Lung (tissue), 12 donors: ENCODE measurements around the gene AEBP1. TPM values are rescaled to one million over a fixed set of nuclear protein-coding genes. Genes with fewer than 3 reads are reported as not detected.

Experiments used
- ATAC-seq: fragments of 200-7000 bp; cut with Tn5 transposase; one replicate; pipeline ENCODE4 v1.9.1; 2020; ENCODE audit warnings: moderate number of reproducible peaks; ENCODE audit not compliant: insufficient read depth, low FRiP score
- DNase-seq, 3 donors: peaks; one replicate each; pipeline ENCODE4 v3.0.0-alpha.2; 2013 to 2017
- H3K27ac ChIP-seq, 2 donors: one replicate each; pipeline ENCODE4 v1.5.1; 2013; ENCODE audit warnings: mild to moderate bottlenecking in 2 of 2, moderate library complexity in 2 of 2, control low read depth in 1 of 2, inconsistent platforms in 1 of 2, low read depth in 1 of 2, low read length in 1 of 2
- H3K27me3 ChIP-seq, 3 donors: one replicate each; pipeline ENCODE4 v1.5.1; 2013; ENCODE audit warnings: low read length in 2 of 3; ENCODE audit not compliant: control insufficient read depth in 3 of 3, insufficient read depth in 3 of 3
- H3K36me3 ChIP-seq, 4 donors: one replicate each; pipeline ENCODE4 v1.5.1; 2013; ENCODE audit warnings: low read length in 4 of 4, mild to moderate bottlenecking in 1 of 4, moderate library complexity in 1 of 4; ENCODE audit not compliant: control insufficient read depth in 4 of 4, insufficient read depth in 4 of 4
- H3K4me1 ChIP-seq, 5 donors: one replicate each; pipeline ENCODE4 v1.5.1; 2013; ENCODE audit warnings: low read length in 5 of 5, mild to moderate bottlenecking in 2 of 5, moderate library complexity in 1 of 5; ENCODE audit not compliant: control insufficient read depth in 5 of 5, insufficient read depth in 5 of 5
- H3K4me3 ChIP-seq: one replicate; pipeline ENCODE4 v1.5.1; 2013; ENCODE audit warnings: mild to moderate bottlenecking, control low read depth, moderate library complexity
- H3K9ac ChIP-seq, 2 donors: one replicate each; pipeline ENCODE4 v1.5.1; 2013; ENCODE audit warnings: low read length in 2 of 2, control low read depth in 1 of 2; ENCODE audit not compliant: insufficient read depth in 1 of 2
- H3K9me3 ChIP-seq, 4 donors: one replicate each; pipeline ENCODE4 v1.5.1; 2013; ENCODE audit warnings: low read length in 3 of 4, mild to moderate bottlenecking in 1 of 4, moderate library complexity in 1 of 4; ENCODE audit not compliant: control insufficient read depth in 4 of 4, insufficient read depth in 3 of 4
- CTCF ChIP-seq: IDR thresholded peaks from 2 replicates; pipeline ENCODE4 v1.5.1; 2012; ENCODE audit warnings: mild to moderate bottlenecking; ENCODE audit errors: control extremely low read depth, extremely low read depth
- WGBS, 2 donors: extraction: QIAGEN DNeasy Blood & Tissue Kit; methylation state at CpG; one replicate each; pipeline ENCODE4 v1.1.7; 2013; 5-methylcytosine and 5-hydroxymethylcytosine counted together
- polyA plus RNA-seq, 2 donors: library from polyadenylated mRNA; stranded (reverse); fragments of 200-250 nt; gene quantifications; one replicate each; pipeline ENCODE4 v1.2.1, GENCODE V29; 2013
- total RNA-seq, 2 donors: library from RNA; depleted of rRNA in 1 of 2; stranded (reverse); fragments of >200 nt in 1 of 2; gene quantifications; one replicate each; pipeline ENCODE4 v1.2.1, GENCODE V29; 2014 to 2021
- donor health status: control.
- donor health status: control.
- donor health status: Bipolar disorder and iron deficiency.
- donor health status: healthy.
- donor health status: DM: yes; HTN: yes; CAD: no.

The AEBP1 gene
- total and polyA plus RNA-seq, 4 donors: 43.4 to 124 (median 68.7) TPM

DNA sequence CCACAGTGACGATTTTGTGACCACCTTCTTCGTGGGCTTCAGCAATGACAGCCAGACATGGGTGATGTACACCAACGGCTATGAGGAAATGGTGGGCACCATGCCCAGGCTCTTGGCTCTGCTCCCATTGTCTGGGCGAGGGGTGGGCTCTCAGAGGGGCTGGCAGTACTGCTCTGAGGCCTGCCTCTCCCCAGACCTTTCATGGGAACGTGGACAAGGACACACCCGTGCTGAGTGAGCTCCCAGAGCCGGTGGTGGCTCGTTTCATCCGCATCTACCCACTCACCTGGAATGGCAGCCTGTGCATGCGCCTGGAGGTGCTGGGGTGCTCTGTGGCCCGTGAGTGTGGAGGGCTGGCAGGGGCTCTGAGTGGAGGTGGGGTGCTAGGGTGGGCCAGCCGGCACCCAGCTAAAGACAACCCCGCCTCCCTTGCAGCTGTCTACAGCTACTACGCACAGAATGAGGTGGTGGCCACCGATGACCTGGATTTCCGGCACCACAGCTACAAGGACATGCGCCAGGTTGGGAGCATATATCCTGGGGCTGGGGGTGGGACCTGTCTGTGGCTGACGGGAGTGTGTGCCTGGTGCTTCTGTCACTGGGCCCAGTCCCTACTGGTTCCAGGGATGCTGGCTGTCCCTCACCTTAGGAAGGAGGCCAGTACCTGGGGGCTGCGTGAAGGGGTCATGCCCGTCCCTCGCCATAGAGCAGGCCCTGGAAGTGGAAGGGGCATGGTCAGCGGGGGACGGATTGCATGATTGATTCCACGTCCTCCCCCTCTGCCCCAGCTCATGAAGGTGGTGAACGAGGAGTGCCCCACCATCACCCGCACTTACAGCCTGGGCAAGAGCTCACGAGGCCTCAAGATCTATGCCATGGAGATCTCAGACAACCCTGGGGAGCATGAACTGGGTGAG, 6.8 kb downstream of the AEBP1 start:
- H3K36me3 ChIP-seq: peaks cover 0 to 44% (median 15%) of the 10 kb centered on the region in 4 donors
- H3K27ac ChIP-seq: no peak overlapping the region
- WGBS, 2 donors: 81 to 83% methylated on average over 27 of the region's 27 CpGs
- no peak overlapping the region for H3K9ac ChIP-seq
- H3K4me1 ChIP-seq: no peaks in the 10 kb centered on the region
- DNase-seq: no peak
- no peak overlapping the region for H3K4me3 ChIP-seq
- no peak for TF ChIP-seq CTCF
- H3K9me3 ChIP-seq: no peaks in the 10 kb centered on the region
- no peak for ATAC-seq
- H3K27me3 ChIP-seq: no peaks in the 10 kb centered on the region

DNA sequence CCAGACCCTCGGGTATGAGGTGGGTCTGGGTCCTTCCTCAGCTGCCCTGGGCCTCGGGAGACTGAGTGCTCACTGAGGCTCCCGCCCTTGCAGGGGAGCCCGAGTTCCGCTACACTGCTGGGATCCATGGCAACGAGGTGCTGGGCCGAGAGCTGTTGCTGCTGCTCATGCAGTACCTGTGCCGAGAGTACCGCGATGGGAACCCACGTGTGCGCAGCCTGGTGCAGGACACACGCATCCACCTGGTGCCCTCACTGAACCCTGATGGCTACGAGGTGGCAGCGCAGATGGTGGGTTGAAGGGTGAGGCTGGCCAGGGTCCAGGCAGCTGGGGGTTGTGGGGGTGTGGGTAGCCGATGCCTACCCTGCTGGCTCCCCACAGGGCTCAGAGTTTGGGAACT, 7.6 kb downstream of the AEBP1 start:
- H3K4me1 ChIP-seq: no peaks in the 10 kb centered on the region
- ATAC-seq (no peak), DNase-seq (no peak)
- TF ChIP-seq CTCF: no peak
- no peak overlapping the region for H3K27ac ChIP-seq
- no peak overlapping the region for H3K4me3 ChIP-seq
- H3K9me3 ChIP-seq: no peaks in the 10 kb centered on the region
- H3K36me3 ChIP-seq: peaks cover 0 to 52% (median 15%) of the 10 kb centered on the region in 4 donors
- H3K9ac ChIP-seq: no peak overlapping the region
- H3K27me3 ChIP-seq: no peaks in the 10 kb centered on the region
- 86 to 94% methylated on average over 16 of the region's 16 CpGs for WGBS, 2 donors

GRCh38 chr7:44112231-44112996, 8.3 kb downstream of the AEBP1 start:
- Histone ChIP-seq H3K36me3 (peaks cover 0 to 56% (median 15%) of the 10 kb centered on the region in 4 donors), H3K27me3 (no peaks in the 10 kb centered on the region), H3K4me1 (no peaks in the 10 kb centered on the region), H3K27ac (no peak overlapping the region), H3K9ac (no peak overlapping the region), H3K9me3 (no peaks in the 10 kb centered on the region), H3K4me3 (no peak overlapping the region)
- WGBS, 2 donors: 79 to 81% methylated on average over 41 of the region's 41 CpGs
- ATAC-seq (no peak), DNase-seq (no peak)
- TF ChIP-seq CTCF: no peak
